ENCODE data around the gene MDFI. TPM values are rescaled to one million over a fixed set of nuclear protein-coding genes. Genes with fewer than 3 reads are reported as not detected.

MDFI gene
- total RNA-seq, 8 experiments from 2014 or later, result 2.3 to 131 (median 21.9) TPM

- 0 to 25% (median 6%) methylated on average over 1 to 9 of the region's 9 CpGs; no CpG with 5 or more reads in 2 of the 10 experiments for WGBS, 10 experiments
- ATAC-seq (replicated peaks in 6 of 8), result peak; percentile 78 to 95 (median 83)
- Histone ChIP-seq H3K4me1 (replicated peaks in 1 of 2) (peaks cover 31 to 41% of the 10 kb centered on the region in 2 donors), H3K27ac (no peak overlapping the region), H3K4me3 (no peak overlapping the region)
- in situ Hi-C loops (cut with MboI; ENCODE audit: low pct_unique_long_range_greater_than_20kb in 2 of 9, low sequenced_read_pairs in 9 of 9, unreplicated experiment in 9 of 9), result loop anchor here in 8 of 9 experiments (10.0 to 25.0 kb wide), 3 partner anchors 77 to 320 kb away; no protein-coding TSS in a partner anchor
These were observed 43.8 kb downstream of the MDFI start for GRCh38 chr6:41682056-41682477.

GRCh38 chr6:41682497-41683272 is 44.4 kb downstream of the MDFI start:
- Histone ChIP-seq H3K4me3 (no peak overlapping the region), H3K4me1 (replicated peaks in 1 of 2) (peaks cover 25 to 35% of the 10 kb centered on the region in 2 donors), H3K27ac (no peak overlapping the region)
- in situ Hi-C loops (cut with MboI; ENCODE audit: low pct_unique_long_range_greater_than_20kb in 2 of 9, low sequenced_read_pairs in 9 of 9, unreplicated experiment in 9 of 9), result loop anchor here in 8 of 9 experiments (10.0 to 25.0 kb wide), 3 partner anchors 78 to 320 kb away; no protein-coding TSS in a partner anchor
- WGBS, 10 experiments, result 37 to 100% (median 72%) methylated on average over 1 to 27 of the region's 31 CpGs; no CpG with 5 or more reads in 3 of the 10 experiments
- ATAC-seq (replicated peaks in 6 of 8), result peak in 3 of 8 experiments; percentile 1 to 5 (median 3)

- Histone ChIP-seq H3K4me3 (no peak overlapping the region), H3K27ac (no peak overlapping the region), H3K4me1 (replicated peaks in 1 of 2) (peaks cover 23 to 30% of the 10 kb centered on the region in 2 donors)
- in situ Hi-C loops (cut with MboI; ENCODE audit: low pct_unique_long_range_greater_than_20kb in 2 of 9, low sequenced_read_pairs in 9 of 9, unreplicated experiment in 9 of 9), result loop anchor here in 8 of 9 experiments (10.0 to 25.0 kb wide), 3 partner anchors 78 to 321 kb away; no protein-coding TSS in a partner anchor
- WGBS, 10 experiments, result 40% methylated on average over 2 of the region's 18 CpGs; no CpG with 5 or more reads in 9 of the 10 experiments
- ATAC-seq (replicated peaks in 6 of 8), result peak; percentile 17 to 44 (median 26)
These were observed 44.9 kb downstream of the MDFI start for GRCh38 chr6:41683273-41683522.

- Histone ChIP-seq H3K27ac (no peak overlapping the region), H3K4me1 (replicated peaks in 1 of 2) (peaks cover 23 to 25% of the 10 kb centered on the region in 2 donors), H3K4me3 (no peak overlapping the region)
- in situ Hi-C loops (cut with MboI; ENCODE audit: low pct_unique_long_range_greater_than_20kb in 2 of 9, low sequenced_read_pairs in 9 of 9, unreplicated experiment in 9 of 9), result loop anchor here in 8 of 9 experiments (10.0 to 25.0 kb wide), 3 partner anchors 79 to 321 kb away; no protein-coding TSS in a partner anchor
- 0 to 20% (median 7%) methylated on average over 1 to 7 of the region's 38 CpGs; no CpG with 5 or more reads in 5 of the 10 experiments for WGBS, 10 experiments
- peak; percentile 67 to 84 (median 74) for ATAC-seq (replicated peaks in 6 of 8)
These were observed 45.4 kb downstream of the MDFI start for GRCh38 chr6:41683523-41684310.

GRCh38 chr6:41684311-41685180 is 46.3 kb downstream of the MDFI start:
- Histone ChIP-seq H3K4me3 (no peak overlapping the region), H3K4me1 (replicated peaks in 1 of 2) (peaks cover 26 to 28% of the 10 kb centered on the region in 2 donors), H3K27ac (no peak overlapping the region)
- WGBS, 10 experiments, result 67 to 100% (median 73%) methylated on average over 1 of the region's 25 CpGs; no CpG with 5 or more reads in 6 of the 10 experiments
- in situ Hi-C loops (cut with MboI; ENCODE audit: low pct_unique_long_range_greater_than_20kb in 2 of 9, low sequenced_read_pairs in 9 of 9, unreplicated experiment in 9 of 9), result loop anchor here in 8 of 9 experiments (10.0 to 25.0 kb wide), 3 partner anchors 80 to 322 kb away; no protein-coding TSS in a partner anchor
- no peak for ATAC-seq (replicated peaks in 6 of 8)

GRCh38 chr6:41685641-41686380 is 47.5 kb downstream of the MDFI start:
- Histone ChIP-seq H3K4me1 (replicated peaks in 1 of 2) (peaks cover 19 to 26% of the 10 kb centered on the region in 2 donors), H3K4me3 (no peak overlapping the region), H3K27ac (no peak overlapping the region)
- WGBS, 10 experiments, result 70 to 93% (median 86%) methylated on average over 2 to 5 of the region's 7 CpGs; no CpG with 5 or more reads in 5 of the 10 experiments
- in situ Hi-C loops (cut with MboI; ENCODE audit: low pct_unique_long_range_greater_than_20kb in 2 of 9, low sequenced_read_pairs in 9 of 9, unreplicated experiment in 9 of 9), result loop anchor here in 8 of 9 experiments (10.0 to 25.0 kb wide), 3 partner anchors 81 to 324 kb away; no protein-coding TSS in a partner anchor
- ATAC-seq (replicated peaks in 6 of 8), result no peak

- ATAC-seq (replicated peaks in 6 of 8), result no peak
These were observed 49.4 kb downstream of the MDFI start for GRCh38 chr6:41687501-41688175.

GRCh38 chr6:41688256-41688965 is 50.1 kb downstream of the MDFI start:
- peaks cover 8 to 12% of the 10 kb centered on the region in 2 donors for H3K4me1 ChIP-seq (replicated peaks in 1 of 2)
- in situ Hi-C loops (cut with MboI; ENCODE audit: low pct_unique_long_range_greater_than_20kb in 2 of 9, low sequenced_read_pairs in 9 of 9, unreplicated experiment in 9 of 9), result loop anchor here in 8 of 9 experiments (10.0 to 25.0 kb wide), 3 partner anchors 84 to 326 kb away; no protein-coding TSS in a partner anchor
- 72 to 100% (median 90%) methylated on average over 1 to 4 of the region's 5 CpGs; no CpG with 5 or more reads in 5 of the 10 experiments for WGBS, 10 experiments
- H3K27ac ChIP-seq, result no peak overlapping the region
- H3K4me3 ChIP-seq, result no peak overlapping the region
- peak in 5 of 8 experiments; percentile 85 to 89 (median 88) for ATAC-seq (replicated peaks in 6 of 8)

More at GRCh38 chr6:41687501-41688175, 49.4 kb downstream of the MDFI start:
- 69 to 100% (median 80%) methylated on average over 1 to 5 of the region's 9 CpGs; no CpG with 5 or more reads in 6 of the 10 experiments for WGBS, 10 experiments
- H3K4me3 ChIP-seq, result no peak overlapping the region
- no peak overlapping the region for H3K27ac ChIP-seq
- peaks cover 13 to 19% of the 10 kb centered on the region in 2 donors for H3K4me1 ChIP-seq (replicated peaks in 1 of 2)
- in situ Hi-C loops (cut with MboI; ENCODE audit: low pct_unique_long_range_greater_than_20kb in 2 of 9, low sequenced_read_pairs in 9 of 9, unreplicated experiment in 9 of 9), result loop anchor here in 8 of 9 experiments (10.0 to 25.0 kb wide), 3 partner anchors 83 to 325 kb away; no protein-coding TSS in a partner anchor

GRCh38 chr6:41689171-41690008 is 51.1 kb downstream of the MDFI start:
- Histone ChIP-seq H3K4me3 (no peak overlapping the region), H3K4me1 (replicated peaks in 1 of 2) (peaks cover 6 to 11% of the 10 kb centered on the region in 2 donors), H3K27ac (no peak overlapping the region)
- in situ Hi-C loops (cut with MboI; ENCODE audit: low pct_unique_long_range_greater_than_20kb in 2 of 9, low sequenced_read_pairs in 9 of 9, unreplicated experiment in 9 of 9), result loop anchor here in 8 of 9 experiments (10.0 to 25.0 kb wide), 3 partner anchors 85 to 327 kb away; no protein-coding TSS in a partner anchor
- peak in 6 of 8 experiments; percentile 21 to 72 (median 48) for ATAC-seq (replicated peaks in 6 of 8)
- WGBS, 10 experiments, result 33 to 100% (median 79%) methylated on average over 1 to 4 of the region's 9 CpGs; no CpG with 5 or more reads in 2 of the 10 experiments
